H9 (cell line): Measurements from ENCODE around the gene GRID1. TPM values are rescaled to one million over a fixed set of nuclear protein-coding genes. Genes with fewer than 3 reads are reported as not detected.
A peak's percentile ranks its signal among the peaks of the same experiment; 100 is the strongest.

Source experiments
- DNase-seq: peaks from one replicate; pipeline ENCODE4 v3.0.0-alpha.2; 2017
- H2AFZ ChIP-seq: one replicate; pipeline ENCODE4 v1.6.1; 2013; ENCODE audit warnings: mild to moderate bottlenecking, low read length, control low read depth, moderate library complexity
- H2AK5ac ChIP-seq: 2 replicates; pipeline ENCODE4 v1.6.1; 2013; ENCODE audit warnings: low read length, control low read depth, mixed read lengths; ENCODE audit not compliant: insufficient read length
- H2BK120ac ChIP-seq: one replicate; pipeline ENCODE4 v1.6.1; 2013; ENCODE audit warnings: low read depth, mild to moderate bottlenecking, low read length, control low read depth, inconsistent platforms; ENCODE audit not compliant: poor library complexity, severe bottlenecking
- H2BK12ac ChIP-seq: 2 replicates; pipeline ENCODE4 v1.6.1; 2013; ENCODE audit warnings: low read length, control low read depth, mixed read lengths, low read depth; ENCODE audit not compliant: insufficient read length
- H2BK15ac ChIP-seq: 2 replicates; pipeline ENCODE4 v1.6.1; 2013; ENCODE audit warnings: low read depth, low read length, control low read depth
- H2BK20ac ChIP-seq: one replicate; pipeline ENCODE4 v1.6.1; 2013; ENCODE audit warnings: low read depth, mild to moderate bottlenecking, low read length, control low read depth, inconsistent platforms; ENCODE audit not compliant: poor library complexity, severe bottlenecking
- H2BK5ac ChIP-seq: 2 replicates; pipeline ENCODE4 v1.6.1; 2013; ENCODE audit warnings: low read length, control low read depth, mixed read lengths; ENCODE audit not compliant: insufficient read length
- H3K14ac ChIP-seq: 2 replicates; pipeline ENCODE4 v1.6.1; 2013; ENCODE audit warnings: low read length, control low read depth; ENCODE audit not compliant: insufficient read depth
- H3K18ac ChIP-seq: 2 replicates; pipeline ENCODE4 v1.6.1; 2013; ENCODE audit warnings: low read depth, mild to moderate bottlenecking, mixed read lengths, low read length, control low read depth; ENCODE audit not compliant: insufficient read length
- H3K23ac ChIP-seq: 2 replicates; pipeline ENCODE4 v1.6.1; 2013; ENCODE audit warnings: low read length, control low read depth, mixed read lengths, low read depth; ENCODE audit not compliant: insufficient read length
- H3K23me2 ChIP-seq: 2 replicates; pipeline ENCODE4 v1.6.1; 2013; ENCODE audit warnings: low read depth, mild to moderate bottlenecking, mixed read lengths, low read length, control low read depth; ENCODE audit not compliant: insufficient read length, poor library complexity, severe bottlenecking
- H3K27ac ChIP-seq: 2 replicates; pipeline ENCODE4 v1.5.1; 2013; ENCODE audit warnings: low read length, control low read depth, mixed read lengths, low read depth; ENCODE audit not compliant: insufficient read length
- H3K27me3 ChIP-seq: 2 replicates; pipeline ENCODE4 v1.6.1; 2013; ENCODE audit warnings: low read length, control low read depth, inconsistent platforms; ENCODE audit not compliant: insufficient read depth
- H3K4ac ChIP-seq: 2 replicates; pipeline ENCODE4 v1.6.1; 2013; ENCODE audit warnings: low read depth, mild to moderate bottlenecking, control low read depth, inconsistent platforms, low read length, moderate library complexity
- H3K4me1 ChIP-seq: 2 replicates; pipeline ENCODE4 v1.6.1; 2013; ENCODE audit warnings: low read length, control low read depth, inconsistent platforms; ENCODE audit not compliant: insufficient read depth
- H3K4me2 ChIP-seq: 2 replicates; pipeline ENCODE4 v1.6.1; 2013; ENCODE audit warnings: low read length, control low read depth, mixed read lengths; ENCODE audit not compliant: insufficient read length, insufficient read depth
- H3K56ac ChIP-seq: 2 replicates; pipeline ENCODE4 v1.6.1; 2013; ENCODE audit warnings: low read depth, mild to moderate bottlenecking, mixed read lengths, low read length, control low read depth; ENCODE audit not compliant: insufficient read length
- H3K79me1 ChIP-seq: 2 replicates; pipeline ENCODE4 v1.6.1; 2013; ENCODE audit warnings: low read depth, mild to moderate bottlenecking, moderate library complexity, low read length, control low read depth, inconsistent platforms; ENCODE audit not compliant: insufficient read depth, poor library complexity, severe bottlenecking
- H3K79me2 ChIP-seq: 2 replicates; pipeline ENCODE4 v1.6.1; 2013; ENCODE audit warnings: low read length, control low read depth, inconsistent platforms; ENCODE audit not compliant: insufficient read depth
- H3K9ac ChIP-seq: 2 replicates; pipeline ENCODE4 v1.6.1; 2013; ENCODE audit warnings: low read length, control low read depth, mixed read lengths; ENCODE audit not compliant: insufficient read length; ENCODE audit errors: extremely low read depth
- H3K9me3 ChIP-seq: one replicate; pipeline ENCODE4 v1.6.1; 2013; ENCODE audit warnings: low read depth, low read length, inconsistent platforms; ENCODE audit not compliant: control insufficient read depth
- H3T11ph ChIP-seq: one replicate; pipeline ENCODE4 v1.6.1; 2013; ENCODE audit warnings: mild to moderate bottlenecking, low read length, control low read depth, inconsistent platforms
- H4K20me1 ChIP-seq: one replicate; pipeline ENCODE4 v1.6.1; 2013; ENCODE audit not compliant: control insufficient read depth, insufficient read length, insufficient read depth
- H4K5ac ChIP-seq: 2 replicates; pipeline ENCODE4 v1.6.1; 2013; ENCODE audit warnings: low read depth, mild to moderate bottlenecking, mixed read lengths, low read length, control low read depth; ENCODE audit not compliant: insufficient read length
- H4K8ac ChIP-seq: replicated peaks from 2 replicates; pipeline ENCODE4 v1.6.1; 2013; ENCODE audit warnings: low read length, control low read depth, mixed read lengths, low read depth; ENCODE audit not compliant: insufficient read length
- H4K91ac ChIP-seq: 2 replicates; pipeline ENCODE4 v1.6.1; 2013; ENCODE audit warnings: low read depth, mild to moderate bottlenecking, moderate library complexity, mixed read lengths, low read length, control low read depth; ENCODE audit not compliant: insufficient read length
- H3K27ac Mint-ChIP-seq, 3 experiments: 2 replicates in 2 of 3; 3 replicates in 1 of 3; pipeline ENCODE4 v1.8.0; 2020 to 2021; ENCODE audit warnings: mixed read lengths in 3 of 3, mild to moderate bottlenecking in 1 of 3, moderate library complexity in 1 of 3
- H3K27me3 Mint-ChIP-seq: 2 replicates; pipeline ENCODE4 v1.8.0; 2021; ENCODE audit warnings: low read depth, mild to moderate bottlenecking, moderate library complexity, mixed read lengths
- H3K36me3 Mint-ChIP-seq, 3 experiments: 2 replicates in 2 of 3; 3 replicates in 1 of 3; pipeline ENCODE4 v1.8.0; 2020 to 2021; ENCODE audit warnings: low read depth in 3 of 3, mixed read lengths in 3 of 3; ENCODE audit not compliant: insufficient read depth in 1 of 3
- H3K4me1 Mint-ChIP-seq, 2 experiments: 2 replicates each; pipeline ENCODE4 v1.8.0; 2020; ENCODE audit warnings: mixed read lengths in 2 of 2
- H3K4me3 Mint-ChIP-seq, 2 experiments: 2 replicates in 1 of 2; 3 replicates in 1 of 2; pipeline ENCODE4 v1.8.0; 2020 to 2021; ENCODE audit warnings: mild to moderate bottlenecking in 2 of 2, mixed read lengths in 2 of 2, moderate library complexity in 1 of 2
- H3K9me3 Mint-ChIP-seq, 2 experiments: 2 replicates in 1 of 2; 3 replicates in 1 of 2; pipeline ENCODE4 v1.8.0; 2020; ENCODE audit warnings: mild to moderate bottlenecking in 2 of 2, mixed read lengths in 2 of 2, moderate library complexity in 1 of 2
- CTCF ChIP-seq: fragments of 200-600 bp; sonication (generic); conservative IDR thresholded peaks from 3 replicates; pipeline ENCODE4 v1.8.0; 2021; ENCODE audit warnings: antibody characterized with exemption, mild to moderate bottlenecking
- WGBS: extraction: QIAGEN DNeasy Blood & Tissue Kit; methylation state at CpG from one replicate; pipeline ENCODE4 v1.1.7; 2013; ENCODE audit warnings: missing lambda C conversion rate, low lambda C conversion rate, mixed read lengths; ENCODE audit not compliant: insufficient read length; ENCODE audit errors: extremely low coverage; 5-methylcytosine and 5-hydroxymethylcytosine counted together
- total RNA-seq: library from RNA; stranded (reverse); gene quantifications from 2 replicates; pipeline ENCODE4 v1.2.1, GENCODE V29; 2021

Gene GRID1
- total RNA-seq, 1 experiment from 2014 or later, result 0.35 TPM

GRCh38 chr10:85611746-85612377 lies 754.7 kb downstream of the GRID1 start:
- Histone ChIP-seq H3K79me1 (no peaks in the 10 kb centered on the region), H2BK15ac (no peak overlapping the region), H2BK120ac (no peak overlapping the region), H3K18ac (no peak overlapping the region), H3K27ac (no peak overlapping the region), H4K8ac (no peak overlapping the region), H2AK5ac (no peak overlapping the region), H3K4me1 (no peaks in the 10 kb centered on the region), H3K9me3 (no peaks in the 10 kb centered on the region), H3T11ph (no peak overlapping the region), H4K91ac (no peak overlapping the region), H3K23me2 (no peaks in the 10 kb centered on the region), H3K79me2 (no peaks in the 10 kb centered on the region), H3K56ac (no peak overlapping the region), H4K20me1 (no peaks in the 10 kb centered on the region), H3K23ac (no peak overlapping the region), H3K27me3 (no peaks in the 10 kb centered on the region), H2BK12ac (no peak overlapping the region), H2BK20ac (no peak overlapping the region), H3K9ac (no peak overlapping the region), H2AFZ (no peak overlapping the region), H3K4me2 (no peak overlapping the region), H2BK5ac (no peak overlapping the region), H3K4ac (no peak overlapping the region), H4K5ac (no peak overlapping the region), H3K14ac (no peak overlapping the region)
- H3K4me3 Mint-ChIP-seq, result no peak overlapping the region
- peak overlapping the region in 1 of 3 experiments; percentile 92; a peak in 2 of 7 replicates for H3K27ac Mint-ChIP-seq
- H3K36me3 Mint-ChIP-seq, result no peaks in the 10 kb centered on the region
- 0 out of 4 replicates have a peak, but pooled peaks cover 0 to 2% of the 10 kb centered on the region in 2 experiments for H3K4me1 Mint-ChIP-seq
- no peaks in the 10 kb centered on the region for H3K9me3 Mint-ChIP-seq
- peak; percentile 12 for DNase-seq
- WGBS, result no CpG with 5 or more reads among the region's 7 CpGs
- H3K27me3 Mint-ChIP-seq, result peaks cover 2% of the 10 kb centered on the region; the same call in 1 of the 2 replicates
- TF ChIP-seq CTCF, result no peak
